GM21367 (cell line): Measurements from ENCODE around the gene COL5A1.
A peak's percentile ranks its signal among the peaks of the same experiment; 100 is the strongest.
"Not testable (repeated sequence)": the region's sequence is repeated elsewhere in the genome, so short reads cannot be mapped to it uniquely, and the experiment has no call there.

ENCODE experiments used
- ATAC-seq: cut with Tn5 transposase; IDR thresholded peaks from one replicate; pipeline ENCODE4 v1.9.1; 2021; ENCODE audit not compliant: unreplicated experiment

Gene COL5A1

DNA sequence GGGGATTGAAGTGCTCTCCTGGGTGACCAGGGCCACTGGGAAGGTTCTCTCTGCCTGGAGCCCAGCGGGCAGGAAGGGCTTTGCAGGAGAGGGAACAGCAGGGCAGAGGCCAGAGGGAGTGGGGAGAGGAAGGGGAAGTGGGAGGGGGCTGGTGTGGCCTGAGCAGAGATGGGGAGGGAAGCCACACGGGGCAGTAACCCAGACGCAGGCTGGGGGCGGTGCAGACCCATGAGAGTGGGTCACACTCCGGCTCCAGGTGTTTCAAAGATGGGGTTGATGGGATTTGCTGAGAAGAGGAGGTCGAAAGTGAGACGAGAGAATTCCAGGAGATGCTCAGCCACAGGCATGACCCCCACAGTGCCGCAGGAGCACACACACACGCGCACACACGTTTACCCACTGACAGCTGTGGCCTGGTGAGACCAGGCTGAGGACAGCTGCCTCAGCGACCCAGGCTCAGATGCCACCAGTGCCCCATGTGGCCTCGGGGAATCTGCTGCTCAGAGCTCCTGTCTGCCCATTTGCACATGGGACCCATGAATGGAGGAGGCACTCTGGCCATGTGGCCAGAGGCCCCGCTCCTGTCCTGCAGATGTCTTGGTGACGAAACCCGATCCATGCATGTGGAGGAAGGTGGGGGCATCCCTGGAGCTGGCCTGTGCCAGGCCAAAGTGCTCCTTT, 206.3 kb downstream of the COL5A1 start:
- ATAC-seq, result no peak

DNA sequence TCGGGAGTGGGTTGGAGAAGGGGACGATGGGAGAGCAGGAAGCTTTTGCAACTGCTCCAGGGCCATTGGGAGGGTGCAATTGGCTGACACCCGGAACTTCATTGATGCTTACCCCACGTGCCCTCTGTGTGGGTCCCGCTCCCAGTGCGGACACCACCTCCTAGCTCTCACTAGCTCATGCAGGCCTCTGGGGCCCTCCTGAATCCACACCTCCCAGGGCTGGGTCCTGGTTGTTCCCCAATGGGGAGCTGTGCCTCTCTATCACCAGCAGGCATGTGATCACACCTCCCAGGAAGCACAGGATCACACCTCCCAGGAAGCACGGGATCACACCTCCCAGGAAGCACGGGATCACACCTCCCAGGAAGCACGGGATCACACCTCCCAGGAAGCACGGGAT, 206.9 kb downstream of the COL5A1 start:
- ATAC-seq, result no peak

DNA sequence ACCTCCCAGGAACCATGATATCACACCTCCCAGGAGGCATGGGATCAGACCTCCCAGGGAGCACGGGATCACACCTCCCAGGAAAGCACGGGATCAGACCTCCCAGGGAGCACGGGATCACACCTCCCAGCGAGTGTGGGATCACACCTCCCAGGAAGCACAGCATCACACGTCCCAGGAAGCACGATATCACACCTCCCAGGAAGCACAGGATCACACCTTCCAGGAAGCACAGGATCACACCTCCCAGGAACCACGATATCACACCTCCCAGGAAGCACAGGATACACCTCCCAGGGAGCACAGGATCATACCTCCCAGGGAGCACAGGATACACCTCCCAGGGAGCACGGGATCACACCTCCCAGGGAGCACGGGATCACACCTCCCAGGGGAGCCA, 209.0 kb downstream of the COL5A1 start:
- ATAC-seq, result no peak

DNA sequence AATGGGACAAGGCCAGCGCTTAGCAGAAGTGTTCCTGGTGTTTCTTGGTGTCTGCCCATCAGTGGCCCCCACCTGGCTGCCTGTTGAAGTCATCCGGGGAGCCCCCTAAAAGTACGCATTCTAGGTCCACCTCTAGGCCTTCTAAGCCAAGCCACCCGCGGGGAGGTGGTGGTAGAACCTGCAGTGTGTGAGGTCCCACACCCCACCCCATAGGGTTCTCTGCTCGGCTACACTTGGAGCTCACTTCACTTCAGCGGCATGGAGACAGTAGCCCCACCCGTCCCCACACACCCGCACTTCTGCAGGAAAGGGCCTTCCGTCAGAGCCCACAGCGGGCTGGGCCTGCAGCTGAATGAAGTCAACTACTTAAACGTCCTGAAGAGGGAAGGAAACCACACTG, 209.4 kb downstream of the COL5A1 start:
- ATAC-seq, result no peak

DNA sequence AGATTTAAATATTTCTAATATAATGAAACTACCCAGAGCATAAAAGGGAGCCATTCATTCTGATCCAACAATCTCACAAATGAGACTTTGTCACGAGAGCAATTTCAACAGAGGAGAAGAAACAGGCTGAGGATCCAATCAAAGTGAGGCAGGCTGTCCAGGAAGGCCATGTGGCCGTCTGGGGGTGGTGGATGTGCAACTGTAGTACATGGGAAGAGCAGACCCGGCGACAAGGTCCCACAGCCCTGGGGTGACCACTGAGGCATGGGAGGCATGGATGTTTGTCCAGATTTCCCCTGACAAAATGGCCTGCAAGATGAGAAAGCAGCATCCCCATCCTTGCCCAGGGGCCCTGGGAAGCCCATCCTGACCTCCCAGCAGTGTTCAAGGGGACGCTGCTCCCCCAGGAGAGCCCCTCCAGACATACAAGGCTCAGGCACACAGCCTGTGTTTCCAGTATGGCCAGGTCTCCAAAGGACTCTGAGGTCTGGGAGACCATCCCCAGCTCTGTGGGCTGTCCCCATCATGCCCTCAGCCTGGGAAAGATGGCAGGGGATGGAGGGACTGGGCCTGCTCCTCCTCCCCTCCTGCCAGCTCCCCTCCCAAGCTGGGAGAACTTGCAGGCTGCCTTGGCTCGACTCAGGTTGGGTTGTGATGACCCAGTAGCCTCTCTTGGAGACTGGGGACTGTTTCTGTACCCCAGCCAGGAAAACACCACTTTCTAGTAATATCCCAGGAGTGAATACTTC, 211.5 kb downstream of the COL5A1 start:
- no peak for ATAC-seq

DNA sequence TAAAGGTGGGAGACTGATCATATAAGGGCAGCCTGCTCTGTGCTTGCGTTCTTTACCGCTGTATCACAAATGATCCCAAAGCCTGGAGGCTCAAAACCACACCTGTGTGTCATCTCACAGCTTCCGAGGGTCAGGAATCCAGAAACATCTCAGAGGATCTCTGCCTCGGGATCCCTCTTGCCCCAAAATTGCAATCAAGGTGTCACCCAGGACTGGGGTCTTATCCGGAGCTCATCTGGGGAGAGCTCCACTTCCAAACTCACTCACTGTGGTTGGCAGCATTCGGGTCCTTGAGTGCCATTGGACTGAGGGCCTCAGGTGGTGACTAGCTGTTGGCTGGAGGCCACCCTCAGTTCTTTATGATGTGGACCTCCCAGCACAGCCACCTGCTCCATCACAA, 212.3 kb downstream of the COL5A1 start:
- no peak for ATAC-seq

DNA sequence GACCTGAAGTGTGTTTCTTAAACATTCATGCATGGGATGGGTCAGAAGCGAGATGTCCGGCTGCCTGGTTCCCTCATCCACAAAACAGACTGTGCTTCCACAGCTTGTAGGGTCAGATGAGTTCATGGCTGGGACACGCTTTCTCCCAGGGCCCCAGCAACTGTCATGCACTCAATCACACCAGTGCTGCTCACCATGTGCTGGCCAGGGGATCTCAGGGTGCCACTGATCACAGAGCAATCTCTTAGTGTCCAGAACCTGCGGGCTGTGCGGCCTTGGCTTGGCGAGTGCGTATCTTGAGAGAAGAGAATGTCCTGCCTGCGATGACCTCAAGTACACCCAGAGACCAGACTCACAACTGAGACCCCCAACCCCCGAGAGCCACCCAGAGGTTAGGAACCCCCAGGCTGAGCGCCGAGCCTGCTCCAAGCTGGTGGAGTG, 213.0 kb downstream of the COL5A1 start:
- ATAC-seq, result no peak

DNA sequence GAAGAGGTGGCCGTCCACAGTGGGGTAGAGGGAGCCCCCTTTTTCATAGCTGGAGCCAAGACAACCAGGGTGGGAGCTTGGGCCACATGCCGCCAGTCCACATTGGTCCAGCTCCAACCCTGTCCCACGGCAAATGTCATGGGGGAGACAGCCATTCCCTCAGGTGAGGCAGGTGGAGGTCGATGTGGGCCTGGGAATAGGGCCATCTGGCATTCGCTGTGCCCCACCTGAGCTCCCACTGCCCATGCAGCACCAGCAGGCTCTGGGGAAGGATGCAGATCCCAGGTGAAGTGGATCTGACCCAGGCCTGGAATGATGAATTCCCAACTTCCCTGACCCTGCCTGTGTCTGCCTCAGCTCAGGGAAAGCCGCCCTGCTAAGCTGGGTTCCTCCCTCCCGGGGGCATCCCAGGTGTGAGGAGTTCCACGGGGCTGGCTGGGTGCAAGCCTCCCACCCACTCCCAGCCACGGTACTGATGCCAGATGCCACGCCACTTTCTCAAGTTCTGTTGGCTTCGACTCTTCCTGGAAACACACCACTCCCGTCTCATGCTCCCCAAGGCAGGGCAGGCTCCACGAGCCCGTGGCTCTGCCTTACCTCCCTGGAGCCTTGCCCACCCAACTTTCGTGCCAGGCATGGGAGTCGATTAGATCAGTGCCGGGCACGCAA, 213.8 kb downstream of the COL5A1 start:
- no peak for ATAC-seq

DNA sequence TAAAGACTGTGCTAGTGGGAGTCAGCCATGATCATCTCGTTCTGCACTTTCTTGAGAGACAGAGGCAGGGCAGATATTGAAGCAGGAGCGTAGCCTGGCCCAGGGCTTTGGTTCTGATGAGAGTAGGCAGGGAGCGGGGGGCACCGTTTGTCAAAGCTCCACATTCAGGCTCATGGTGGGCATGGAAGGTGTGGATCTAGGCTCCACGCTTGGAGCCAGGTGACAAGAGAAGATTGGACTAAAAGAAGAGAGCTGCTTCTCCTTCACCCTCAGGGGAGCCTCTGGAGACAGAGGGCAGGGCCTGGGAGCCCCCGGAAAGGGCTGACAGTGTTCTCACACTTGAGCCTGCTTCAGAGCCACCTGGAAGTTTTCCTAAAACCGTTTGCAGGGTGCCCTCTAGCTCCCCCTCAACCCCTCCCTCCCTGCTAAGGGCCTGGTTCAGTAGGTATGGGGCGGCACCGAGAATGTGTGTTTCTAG, 214.3 kb downstream of the COL5A1 start:
- ATAC-seq, result no peak

DNA sequence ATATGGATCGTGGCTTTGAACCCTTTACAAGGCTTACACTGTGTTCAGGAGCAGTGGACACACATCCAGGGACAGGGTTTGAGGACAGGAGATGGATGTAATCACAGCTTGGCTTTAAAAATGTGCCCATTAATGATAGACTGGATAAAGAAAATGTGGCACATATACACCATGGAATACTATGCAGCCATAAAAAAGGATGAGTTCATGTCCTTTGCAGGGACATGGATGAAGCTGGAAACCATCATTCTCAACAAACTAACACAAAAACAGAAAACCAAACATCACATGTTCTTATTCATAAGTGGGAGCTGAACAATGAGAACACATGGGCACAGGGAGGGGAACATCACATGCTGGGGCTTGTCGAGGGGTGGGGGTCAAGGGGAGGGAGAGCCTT, 215.8 kb downstream of the COL5A1 start:
- ATAC-seq, result not testable (repeated sequence)

DNA sequence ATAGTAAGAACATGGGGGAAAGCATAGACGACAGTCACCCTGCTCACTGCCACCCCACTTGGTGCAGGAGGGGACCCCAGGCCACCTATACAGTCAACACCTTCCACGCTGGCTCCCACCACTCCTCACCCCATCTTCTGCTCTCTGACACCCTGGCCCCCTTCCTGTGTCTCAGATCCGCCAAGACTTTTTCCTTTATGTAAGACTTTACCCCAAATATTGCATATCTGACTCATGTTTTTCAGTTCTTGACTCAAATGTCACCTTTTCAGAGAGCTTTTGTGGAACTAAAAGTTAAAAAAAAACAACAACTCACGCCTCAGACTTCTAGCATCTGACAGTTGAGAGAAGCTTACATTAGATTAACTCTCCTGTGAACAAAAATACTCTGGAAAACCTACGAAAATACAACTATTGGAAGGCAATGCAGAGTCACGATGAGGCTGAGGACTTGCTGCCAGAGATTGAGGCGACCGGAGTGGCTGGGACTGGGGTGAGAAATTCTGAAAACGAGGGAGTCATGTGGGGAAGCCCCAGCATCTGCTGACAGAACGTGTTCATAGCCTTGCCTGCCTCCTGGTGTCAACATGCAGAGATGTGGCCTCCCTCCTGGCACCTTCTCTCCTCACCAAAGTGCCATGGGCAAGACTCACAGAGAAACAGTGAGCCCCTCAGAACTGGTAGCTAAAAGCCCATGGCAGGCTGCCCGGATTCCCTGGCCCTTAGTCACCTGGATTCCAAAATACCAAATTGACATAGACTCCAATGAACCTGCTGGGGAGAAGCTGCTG, 216.6 kb downstream of the COL5A1 start:
- ATAC-seq, result peak; percentile 60

DNA sequence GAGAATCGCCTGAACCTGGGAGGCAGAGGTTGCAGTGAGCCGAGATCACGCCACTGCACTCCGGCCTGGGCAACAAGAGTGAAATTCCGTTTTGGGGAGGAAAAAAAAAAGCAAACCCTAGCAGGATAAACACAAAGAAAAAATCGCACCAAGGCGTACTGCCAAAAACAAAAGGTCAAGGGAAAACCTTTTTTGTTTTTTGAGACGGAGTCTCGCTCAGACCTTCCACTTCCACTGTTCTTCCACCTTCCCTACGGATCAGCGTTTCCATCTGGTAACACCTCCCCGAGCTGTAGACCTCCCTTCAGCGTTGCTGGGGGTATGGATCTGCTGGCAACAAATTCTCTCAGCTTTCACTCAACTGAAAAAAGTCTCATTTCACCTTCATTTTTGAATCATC, 218.9 kb downstream of the COL5A1 start:
- ATAC-seq, result no peak

DNA sequence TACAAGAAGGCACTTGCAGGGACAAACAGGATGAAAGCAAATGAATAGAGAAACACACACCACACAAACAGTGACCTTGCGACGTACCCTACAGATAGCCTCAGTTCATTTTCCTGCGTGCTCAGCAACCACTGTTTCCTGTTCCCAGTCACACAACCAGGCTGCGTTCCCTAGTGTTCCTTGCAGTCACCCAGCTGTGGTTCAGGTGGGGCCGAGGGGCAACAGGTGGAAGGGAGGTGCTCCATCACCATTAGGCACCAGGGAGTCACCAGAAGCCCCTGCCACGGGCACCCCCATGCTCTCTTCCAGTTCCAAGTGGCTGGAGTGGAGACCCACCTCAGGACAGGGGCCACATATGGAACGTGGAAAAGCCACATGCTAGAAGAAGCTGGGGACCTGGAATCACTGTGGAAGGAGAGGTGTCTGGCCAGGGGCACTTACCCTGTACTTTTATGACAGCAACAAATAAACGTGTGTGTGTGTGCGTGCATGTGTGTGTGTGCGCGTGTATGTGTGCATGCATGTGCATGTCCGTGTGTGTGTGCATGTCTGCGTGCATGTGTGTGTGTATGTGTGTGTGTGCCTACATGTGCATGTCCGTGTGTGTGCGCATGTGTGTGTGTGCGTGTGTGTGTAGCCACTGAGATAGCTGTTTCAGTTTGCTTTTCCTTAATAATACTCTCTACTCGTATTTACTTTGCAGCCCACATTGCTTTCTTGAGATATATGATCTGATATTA, 220.2 kb downstream of the COL5A1 start:
- ATAC-seq, result no peak

DNA sequence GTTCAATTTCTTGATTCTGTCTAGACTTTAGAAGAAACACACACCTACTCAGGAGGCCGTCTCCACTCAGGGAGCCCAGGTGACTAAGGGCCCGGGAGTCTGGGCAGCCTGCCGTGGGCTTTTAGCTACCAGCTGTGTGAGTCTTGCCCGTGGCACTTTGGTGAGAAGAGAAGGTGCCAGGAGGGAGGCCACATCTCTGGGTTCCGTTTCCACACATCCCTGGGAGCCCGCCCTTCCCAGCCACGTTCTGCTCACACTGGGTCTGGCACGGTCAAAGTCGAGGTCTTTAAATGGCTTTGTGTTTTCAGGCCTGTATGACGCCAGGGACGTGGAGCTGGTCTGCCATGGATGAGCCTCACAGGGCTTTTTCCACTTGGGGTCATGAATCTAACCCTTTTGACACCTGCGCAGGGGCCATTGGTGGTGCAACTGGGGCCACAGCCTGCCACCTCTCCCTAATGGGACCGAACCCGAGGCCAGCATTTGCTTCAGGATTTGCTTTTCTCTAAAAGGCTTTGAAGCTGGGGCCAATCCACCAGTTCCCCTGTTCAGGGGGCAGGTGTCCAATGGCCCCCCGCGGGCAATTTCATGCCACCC, 221.8 kb downstream of the COL5A1 start:
- no peak for ATAC-seq

DNA sequence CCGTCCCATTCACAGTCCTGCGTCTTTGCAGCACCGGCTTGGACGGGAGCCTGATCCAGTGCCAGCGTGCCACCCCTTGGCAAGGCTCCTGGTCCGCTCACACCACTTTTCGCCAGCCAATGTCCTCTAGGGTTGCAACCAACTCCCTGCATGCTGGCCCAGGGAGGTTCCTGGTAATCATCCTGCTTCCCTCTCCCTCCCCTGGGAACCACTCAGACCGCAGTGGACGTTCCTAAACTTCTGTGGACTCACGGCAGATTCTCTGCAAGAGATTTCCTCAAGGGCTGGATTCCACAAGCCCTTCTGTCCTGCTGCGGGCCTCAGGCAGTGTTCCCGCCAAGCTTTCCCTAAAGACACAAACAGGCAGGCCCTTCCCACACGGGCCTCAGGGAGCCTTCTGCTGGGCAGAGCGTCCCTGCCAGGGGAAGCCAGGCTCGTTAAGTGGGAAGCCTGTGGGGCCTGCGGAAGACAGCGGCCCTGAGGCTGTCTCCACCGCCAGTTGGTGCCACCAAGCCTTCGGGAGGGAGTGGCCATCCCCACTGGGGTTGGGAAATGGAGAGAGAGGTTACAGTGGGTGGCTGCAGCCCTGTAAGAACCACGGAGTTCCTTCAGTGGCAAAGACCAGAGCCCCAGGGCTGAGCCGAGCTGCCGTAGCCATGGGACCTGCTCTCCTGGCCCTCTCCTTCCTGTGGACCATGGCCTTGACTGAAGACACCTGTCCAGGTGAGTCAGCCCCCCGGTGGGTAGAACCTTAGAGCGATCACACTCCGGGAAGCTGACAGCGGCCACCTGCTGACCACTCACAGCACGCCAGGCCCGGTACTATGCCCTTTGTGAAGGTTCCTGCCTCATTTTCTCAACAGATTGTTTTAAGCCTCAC, 222.6 kb downstream of the COL5A1 start:
- no peak for ATAC-seq

DNA sequence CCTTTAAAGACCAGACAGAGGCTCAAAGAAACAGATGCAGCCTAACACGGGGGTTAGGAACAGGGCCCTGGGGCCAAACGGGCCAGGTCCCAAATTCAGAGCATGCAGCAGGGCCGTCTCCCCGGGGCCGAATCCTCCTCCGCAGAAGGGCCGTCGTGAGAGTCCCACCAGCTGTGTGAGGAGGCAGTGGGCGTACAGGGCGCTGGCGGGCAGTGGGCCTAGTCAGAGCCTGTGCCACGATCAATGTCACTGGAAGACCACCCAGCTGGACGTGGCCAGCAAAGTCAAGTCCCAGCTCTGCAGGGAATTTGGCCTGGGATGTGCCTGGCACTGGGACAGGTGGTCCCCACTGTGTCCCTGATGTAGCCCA, 223.2 kb downstream of the COL5A1 start:
- no peak for ATAC-seq

DNA sequence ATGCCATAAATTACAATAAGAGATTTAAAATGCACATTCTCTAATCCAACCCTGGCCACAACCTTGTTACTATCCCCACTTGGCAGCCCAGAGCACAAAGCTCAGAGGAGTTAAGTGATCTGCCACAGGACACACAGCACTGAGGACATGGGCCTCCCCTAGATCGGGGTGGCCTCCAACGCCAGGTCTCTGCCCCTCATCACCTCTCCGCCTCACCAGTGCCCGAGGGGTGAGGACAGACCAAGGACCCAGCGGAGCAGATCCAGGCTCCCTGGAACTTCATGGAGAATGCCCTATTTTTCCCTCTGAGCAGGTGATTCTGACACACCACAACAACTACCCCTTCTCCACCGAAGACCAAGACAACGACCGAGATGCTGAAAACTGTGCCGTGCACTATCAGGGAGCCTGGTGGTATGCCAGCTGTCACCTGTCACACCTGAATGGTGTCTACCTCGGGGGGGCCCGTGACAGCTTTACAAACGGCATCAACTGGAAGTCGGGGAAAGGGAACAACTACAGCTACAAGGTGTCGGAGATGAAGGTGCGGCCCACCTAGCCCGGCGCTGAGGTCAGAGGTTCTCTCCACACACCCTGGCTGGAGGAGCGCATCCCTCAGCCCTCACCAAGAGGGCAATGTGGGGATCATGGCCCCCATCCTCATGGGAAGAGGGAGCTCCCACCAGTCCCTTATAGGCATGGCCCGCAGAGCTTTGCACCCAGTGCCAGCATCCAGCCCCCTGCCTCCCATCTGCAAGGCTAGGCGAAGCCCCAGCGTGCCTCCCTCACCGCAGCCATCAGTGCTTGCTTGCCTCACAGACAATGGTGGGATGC, 226.5 kb downstream of the COL5A1 start:
- ATAC-seq, result no peak
